OCI-LY7 (cell line): ENCODE data around the gene SERGEF.

Experiments
- EZH2phosphoT487 ChIP-seq: fragments of 200-600 bp; sonication (generic); IDR thresholded peaks from 2 replicates; pipeline ENCODE4 v1.6.1; 2018; ENCODE audit warnings: low read depth, borderline replicate concordance, mild to moderate bottlenecking, mixed run types, antibody characterized with exemption, low read length, moderate library complexity, mixed read lengths
- TF ChIP-seq, protein P1 (sequence below): fragments of 200-600 bp; sonication (generic); conservative IDR thresholded peaks from 2 replicates; pipeline ENCODE4 v1.5.1; 2014; ENCODE audit warnings: mild to moderate bottlenecking, antibody characterized with exemption, low read length, moderate library complexity, mixed read lengths

GRCh38 chr11:18014876-18015275 lies 2.0 kb upstream of the SERGEF start:
- TF ChIP-seq, protein P1, sequence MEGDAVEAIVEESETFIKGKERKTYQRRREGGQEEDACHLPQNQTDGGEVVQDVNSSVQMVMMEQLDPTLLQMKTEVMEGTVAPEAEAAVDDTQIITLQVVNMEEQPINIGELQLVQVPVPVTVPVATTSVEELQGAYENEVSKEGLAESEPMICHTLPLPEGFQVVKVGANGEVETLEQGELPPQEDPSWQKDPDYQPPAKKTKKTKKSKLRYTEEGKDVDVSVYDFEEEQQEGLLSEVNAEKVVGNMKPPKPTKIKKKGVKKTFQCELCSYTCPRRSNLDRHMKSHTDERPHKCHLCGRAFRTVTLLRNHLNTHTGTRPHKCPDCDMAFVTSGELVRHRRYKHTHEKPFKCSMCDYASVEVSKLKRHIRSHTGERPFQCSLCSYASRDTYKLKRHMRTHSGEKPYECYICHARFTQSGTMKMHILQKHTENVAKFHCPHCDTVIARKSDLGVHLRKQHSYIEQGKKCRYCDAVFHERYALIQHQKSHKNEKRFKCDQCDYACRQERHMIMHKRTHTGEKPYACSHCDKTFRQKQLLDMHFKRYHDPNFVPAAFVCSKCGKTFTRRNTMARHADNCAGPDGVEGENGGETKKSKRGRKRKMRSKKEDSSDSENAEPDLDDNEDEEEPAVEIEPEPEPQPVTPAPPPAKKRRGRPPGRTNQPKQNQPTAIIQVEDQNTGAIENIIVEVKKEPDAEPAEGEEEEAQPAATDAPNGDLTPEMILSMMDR: no peak
- TF ChIP-seq EZH2phosphoT487: no peak
